Fibroblast of peridontal ligament (primary cell): Measurements from ENCODE around the gene TRIM21.
"Not testable (repeated sequence)": the region's sequence is repeated elsewhere in the genome, so short reads cannot be mapped to it uniquely, and the experiment has no call there.

ENCODE experiments used
- DNase-seq: peaks from one replicate; pipeline ENCODE4 v3.0.0-alpha.2; 2010; ENCODE audit errors: extremely low read depth

The TRIM21 gene

DNA sequence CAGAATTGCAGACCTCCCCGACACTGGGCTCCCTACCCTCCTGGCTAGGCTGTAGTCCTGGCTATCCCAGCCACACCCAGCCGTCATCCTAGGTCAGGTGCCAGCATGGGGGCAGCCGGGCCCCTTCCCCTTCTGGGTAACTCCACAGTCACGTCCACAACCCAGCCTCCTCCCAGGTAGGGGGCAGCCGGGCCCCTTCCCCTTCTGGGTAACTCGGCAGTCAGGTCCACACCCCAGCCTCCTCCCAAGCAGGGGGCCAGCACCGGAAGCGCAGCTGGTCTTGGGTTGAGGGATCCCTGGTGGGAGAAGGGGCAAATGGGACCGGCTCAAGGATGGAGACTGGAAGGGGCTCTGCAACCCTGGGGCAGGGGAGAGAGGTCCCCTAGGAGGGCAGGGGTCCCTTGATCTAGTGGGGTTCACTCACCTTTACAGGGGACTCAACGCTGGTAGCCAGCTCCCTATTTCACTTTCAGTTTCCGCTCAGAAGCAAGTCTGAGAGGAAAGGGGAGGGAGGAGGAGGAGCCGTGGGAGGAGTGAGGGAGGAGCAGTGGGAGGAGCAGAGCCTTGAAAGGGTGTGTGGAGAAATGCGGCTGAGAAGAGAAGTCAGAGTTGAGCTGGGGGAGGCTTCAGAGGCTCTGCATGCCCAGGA lies at the start of gene TRIM21:
TRIM21 (minus strand) TSS at position 494 of the 649 bp plus-strand sequence. CDS start 3,293 bp downstream, outside the sequence.
- peak; percentile 79 for DNase-seq

DNA sequence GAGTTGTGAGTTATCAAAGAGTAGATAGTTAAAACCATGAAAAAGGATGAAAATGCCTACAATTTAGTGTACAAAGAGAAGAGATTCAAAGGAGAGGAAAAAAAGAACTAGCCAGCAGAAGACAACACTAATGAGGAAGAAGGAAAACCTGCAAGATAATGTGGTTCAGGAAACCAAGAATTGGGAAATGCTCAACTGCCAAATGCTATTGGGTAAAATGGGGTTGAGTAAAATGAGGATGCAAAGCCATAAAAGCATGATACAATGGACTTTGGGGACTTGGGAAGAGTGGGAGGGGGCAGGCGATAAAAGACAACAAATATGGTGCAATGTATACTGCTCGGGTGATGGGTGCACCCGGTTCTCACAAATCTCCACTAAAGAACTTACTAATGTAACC lies 48.0 kb upstream of the TRIM21 start:
- DNase-seq = no peak

DNA sequence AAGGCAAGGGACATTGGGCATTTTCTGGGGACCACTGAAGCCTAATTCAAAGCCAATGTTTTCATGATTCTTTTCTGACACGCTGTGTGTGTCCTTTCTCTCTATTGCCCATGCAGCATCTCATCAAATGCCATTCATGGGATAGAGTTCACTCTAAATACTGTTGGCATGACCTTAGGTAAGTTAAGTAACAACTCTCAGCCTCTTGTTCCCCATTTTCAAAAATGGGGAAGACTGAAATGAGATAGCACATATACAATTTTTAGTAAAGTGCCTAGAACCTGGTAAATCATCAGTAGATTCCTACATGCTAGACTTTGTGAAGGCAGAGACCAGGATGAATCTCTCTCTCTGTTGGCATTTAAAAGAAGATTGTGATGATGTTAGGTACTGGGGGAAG lies 42.9 kb upstream of the TRIM21 start:
- no peak for DNase-seq

DNA sequence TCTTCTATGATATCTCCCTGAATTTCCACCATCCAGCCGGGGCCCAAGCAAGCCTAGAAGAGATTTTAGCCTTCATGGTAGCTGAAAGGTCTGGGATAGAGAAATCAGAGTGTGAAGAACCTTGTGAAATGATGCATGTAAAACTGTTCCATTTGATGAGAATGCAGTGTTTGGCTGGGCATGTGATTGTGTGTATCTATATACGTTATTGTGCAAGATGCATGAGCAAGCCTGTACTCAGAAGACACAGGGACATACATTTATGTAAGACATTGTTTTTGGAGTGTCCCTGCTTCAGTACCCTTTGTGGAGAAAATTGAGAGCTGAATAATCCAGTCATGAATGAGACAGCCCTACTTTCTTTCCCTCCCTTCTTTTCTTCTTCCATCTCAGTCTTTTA lies 40.4 kb upstream of the TRIM21 start:
- DNase-seq = no peak

DNA sequence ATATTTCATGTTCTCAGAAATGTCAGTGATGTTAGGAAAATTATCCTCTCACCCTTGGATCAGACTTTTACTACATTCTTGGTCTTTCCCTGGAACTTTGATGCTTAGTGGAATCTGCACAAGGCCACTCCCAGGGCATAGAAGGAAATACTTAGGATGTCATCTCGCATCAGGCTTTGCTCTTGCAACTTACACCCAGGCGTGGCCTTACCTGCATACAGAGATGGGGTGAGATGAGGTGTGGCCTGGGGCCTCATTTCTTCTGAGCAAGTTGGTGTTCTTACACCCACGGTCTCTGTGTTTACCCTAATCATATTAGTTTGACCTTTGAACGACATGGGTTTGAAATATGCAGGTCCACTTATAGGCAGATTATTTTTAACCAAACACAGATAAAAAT lies 36.5 kb upstream of the TRIM21 start:
- no peak for DNase-seq

DNA sequence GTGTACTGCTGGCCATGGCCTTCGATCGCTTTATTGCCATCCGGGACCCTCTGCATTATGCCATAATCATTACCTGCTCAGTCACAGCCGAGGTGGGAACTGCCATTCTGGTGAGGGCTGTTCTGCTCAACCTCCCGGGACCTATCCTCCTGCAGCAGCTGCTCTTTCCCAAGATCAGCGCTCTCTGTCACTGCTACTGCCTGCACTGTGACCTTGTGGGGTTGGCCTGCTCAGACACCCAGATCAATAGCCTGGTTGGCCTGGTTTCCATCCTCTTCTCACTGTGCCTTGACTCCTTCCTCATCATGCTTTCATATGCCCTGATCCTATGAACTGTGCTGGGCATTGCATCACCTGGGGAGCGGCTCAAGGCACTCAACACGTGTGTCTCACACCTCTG lies 24.9 kb upstream of the TRIM21 start:
- no peak for DNase-seq

DNA sequence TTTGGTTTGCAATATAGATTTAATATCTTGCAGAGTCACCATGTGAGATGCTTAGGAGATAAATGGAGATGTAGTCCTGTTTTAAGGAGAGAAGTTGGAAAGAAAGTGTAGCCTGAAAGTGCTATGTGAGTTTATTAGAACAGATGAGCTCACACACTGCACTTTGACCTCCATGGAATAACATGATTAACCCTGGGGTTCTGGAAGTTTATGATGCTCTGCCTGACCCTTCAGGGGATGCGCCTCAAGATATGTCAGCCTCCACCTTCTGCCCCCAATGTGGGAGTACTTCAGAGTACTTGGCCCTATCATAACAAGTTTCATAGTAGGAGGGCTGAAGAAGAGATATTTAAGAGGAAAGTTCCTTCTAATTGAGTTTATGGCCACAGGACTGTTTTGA lies 23.3 kb upstream of the TRIM21 start:
- DNase-seq = no peak

DNA sequence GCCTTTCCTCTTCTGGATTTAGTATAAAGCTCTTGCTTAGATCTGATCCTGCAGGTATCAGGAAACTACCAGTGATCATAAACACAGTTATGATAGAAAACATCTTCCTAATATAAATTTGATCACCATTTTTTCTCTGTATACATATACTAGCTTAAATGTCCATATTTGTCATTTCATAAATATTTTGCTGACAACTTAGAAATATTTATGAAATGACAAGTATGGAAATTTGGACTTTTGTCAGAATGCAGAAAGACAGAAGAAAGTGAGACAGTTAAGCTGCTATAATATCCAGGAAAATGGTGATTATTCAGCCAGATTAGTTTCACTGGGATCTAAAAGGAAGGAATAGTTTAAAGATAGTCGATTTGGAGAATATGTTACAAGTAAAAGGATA lies 22.8 kb upstream of the TRIM21 start:
- DNase-seq = no peak

DNA sequence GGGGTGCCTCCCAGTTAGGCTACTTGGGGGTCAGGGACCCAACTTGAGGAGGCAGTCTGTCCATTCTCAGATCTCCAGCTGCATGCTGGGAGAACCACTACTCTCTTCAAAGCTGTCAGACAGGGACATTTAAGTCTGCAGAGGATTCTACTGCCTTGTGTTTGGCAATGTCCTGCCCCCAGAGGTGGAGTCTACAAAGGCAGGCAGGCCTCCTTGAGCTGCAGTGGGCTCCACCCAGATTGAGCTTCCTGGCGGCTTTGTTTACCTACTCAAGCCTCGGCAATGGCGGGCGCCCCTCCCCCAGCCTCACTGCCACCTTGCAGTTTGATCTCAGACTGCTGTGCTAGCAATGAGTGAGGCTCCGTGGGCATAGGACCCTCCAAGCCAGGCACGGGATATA lies 12.7 kb upstream of the TRIM21 start:
- DNase-seq = not testable (repeated sequence)

DNA sequence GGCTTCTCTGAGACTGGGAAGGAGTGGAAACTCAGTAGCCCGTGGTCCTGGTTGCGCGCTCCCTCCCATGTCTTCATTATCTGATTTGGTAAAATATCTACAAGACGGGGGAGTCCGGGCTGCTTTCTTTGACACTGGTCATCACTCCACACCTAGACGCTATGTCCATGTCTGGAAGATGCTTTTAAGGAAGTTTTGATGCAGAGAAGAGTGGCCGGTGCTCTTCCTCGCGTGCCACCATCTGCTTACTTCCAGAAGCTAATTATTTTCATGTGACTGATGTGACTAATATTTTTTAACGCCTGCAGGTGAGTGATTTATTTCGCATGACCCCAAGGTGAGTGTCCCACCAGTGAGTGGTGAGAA lies 339 bp upstream of the TRIM21 start:
- DNase-seq = no peak

DNA sequence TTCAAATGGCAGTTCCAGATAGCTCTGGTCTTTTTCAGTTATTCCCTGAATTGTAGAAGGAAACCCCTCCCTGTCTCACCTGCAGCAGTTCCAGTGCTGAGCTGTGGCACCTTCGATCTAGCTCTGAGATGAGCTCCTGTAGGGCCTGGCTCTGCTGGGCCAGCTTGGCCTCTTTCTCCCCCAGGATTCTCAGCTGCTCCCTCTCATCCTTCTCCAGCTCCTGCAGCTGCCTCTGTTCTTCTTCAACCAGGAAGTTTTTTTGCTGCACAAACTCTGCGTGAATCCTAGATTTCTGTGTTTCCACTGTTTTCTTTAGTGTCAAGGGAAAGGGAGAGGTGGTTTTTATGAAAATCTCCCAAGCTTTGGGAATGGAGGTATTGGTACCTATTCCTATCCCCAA lies 5.3 kb downstream of the TRIM21 start:
- no peak for DNase-seq

DNA sequence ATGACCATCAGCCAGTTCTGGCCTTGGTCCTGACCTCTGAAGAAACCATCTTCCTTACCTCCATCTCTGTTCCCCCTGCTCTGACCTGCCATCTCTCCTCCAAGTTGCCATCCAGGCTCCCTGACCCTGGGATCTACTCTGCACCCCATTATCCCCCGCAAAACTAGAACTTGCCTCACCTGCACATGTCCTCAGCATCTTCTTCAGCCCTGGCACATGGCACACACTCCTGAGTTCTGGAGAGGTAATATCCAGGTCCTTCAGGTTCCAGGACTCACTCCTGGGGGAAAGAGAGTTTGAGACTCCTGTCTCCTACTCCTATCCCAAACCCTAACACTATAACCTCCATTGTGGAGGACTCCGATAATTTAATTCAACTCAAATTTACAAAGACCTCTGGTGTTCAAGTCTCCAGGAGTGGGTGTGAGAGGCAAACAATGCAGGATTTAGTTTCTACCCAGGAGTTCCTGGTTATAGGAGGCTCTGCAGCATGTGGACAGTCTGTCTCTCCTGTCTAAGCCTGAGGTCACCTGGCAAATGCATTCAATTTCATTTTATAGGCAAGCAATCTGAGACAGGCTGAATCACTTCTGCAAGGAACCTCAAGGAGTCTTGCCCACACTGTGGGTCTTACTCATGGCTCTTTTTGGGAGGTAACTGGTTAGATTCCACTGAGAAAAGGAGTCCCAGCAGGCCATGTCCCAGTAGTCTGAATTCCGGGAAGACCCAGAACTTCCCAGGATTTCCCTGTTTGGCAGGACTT lies 7.3 kb downstream of the TRIM21 start:
- DNase-seq = no peak

DNA sequence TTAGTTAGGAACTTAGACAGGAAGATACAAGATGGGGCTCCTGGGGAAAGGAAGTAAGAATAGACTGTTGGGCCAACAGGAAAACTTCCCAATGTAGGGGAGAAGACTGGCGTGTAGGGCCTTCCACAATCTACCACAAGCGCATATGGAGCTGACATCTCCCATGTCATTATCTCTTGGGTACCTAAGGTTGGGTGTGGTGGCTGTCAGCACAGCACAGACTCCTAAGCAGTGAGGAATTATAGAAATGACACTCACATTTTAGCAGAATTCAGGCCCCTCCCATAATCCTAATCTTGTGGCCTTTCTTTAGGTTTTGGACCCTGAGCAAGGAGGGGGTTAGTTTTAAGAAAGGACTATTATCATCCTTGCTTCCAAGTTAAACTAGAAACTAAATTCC lies 11.6 kb downstream of the TRIM21 start:
- DNase-seq = no peak

DNA sequence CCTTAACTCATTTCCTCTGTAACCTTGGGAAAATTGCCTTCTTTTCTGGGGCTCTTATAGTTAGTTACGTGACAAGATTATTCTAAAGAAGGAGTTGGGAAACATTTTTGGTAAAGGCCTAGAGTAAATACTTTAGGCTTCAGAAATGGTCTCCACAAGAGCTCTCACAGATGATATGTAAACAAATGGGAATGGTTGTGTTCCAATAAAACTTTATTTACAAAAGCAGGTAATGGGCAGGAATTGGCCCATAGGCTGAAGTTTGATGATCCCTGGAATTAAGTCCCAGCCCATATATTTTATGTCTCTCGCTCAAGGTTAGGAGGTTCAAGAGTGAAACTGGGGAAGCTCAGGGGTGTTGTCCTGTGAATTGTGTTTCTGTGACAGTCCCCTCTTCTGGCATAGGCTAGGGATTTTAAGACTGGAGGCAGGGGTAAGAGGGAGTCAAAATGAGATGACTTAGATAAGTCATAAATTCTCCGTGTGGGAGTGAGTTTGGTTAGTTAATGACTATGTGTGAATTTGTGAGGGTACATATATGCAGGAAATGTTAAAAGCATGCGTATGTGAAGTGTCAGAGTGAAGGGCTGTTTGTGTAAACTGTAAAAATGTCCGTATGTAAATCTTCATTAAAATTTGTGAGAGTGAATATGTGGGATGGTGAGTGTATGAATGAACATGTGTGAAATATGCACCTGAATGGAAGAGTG lies 17.9 kb downstream of the TRIM21 start:
- no peak for DNase-seq

DNA sequence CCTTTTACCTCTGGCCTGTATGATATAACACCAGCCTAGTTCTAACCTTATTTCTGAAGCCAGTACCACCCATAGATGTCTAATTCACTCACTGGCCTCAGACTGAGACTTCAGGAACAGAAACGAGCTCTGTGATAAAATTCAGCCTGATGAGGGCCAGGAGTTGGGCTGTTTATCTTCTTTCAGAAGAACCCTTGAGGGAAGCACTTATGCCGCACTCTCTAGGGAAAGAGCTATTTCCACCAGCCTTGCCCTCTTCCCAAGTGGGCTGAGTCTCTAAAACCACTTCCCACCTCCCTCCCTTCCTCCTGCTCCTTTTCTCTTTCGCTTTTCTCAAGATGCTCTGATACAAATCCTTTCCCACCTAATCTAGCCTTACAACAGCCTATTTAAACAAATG lies 23.3 kb downstream of the TRIM21 start:
- DNase-seq = no peak

DNA sequence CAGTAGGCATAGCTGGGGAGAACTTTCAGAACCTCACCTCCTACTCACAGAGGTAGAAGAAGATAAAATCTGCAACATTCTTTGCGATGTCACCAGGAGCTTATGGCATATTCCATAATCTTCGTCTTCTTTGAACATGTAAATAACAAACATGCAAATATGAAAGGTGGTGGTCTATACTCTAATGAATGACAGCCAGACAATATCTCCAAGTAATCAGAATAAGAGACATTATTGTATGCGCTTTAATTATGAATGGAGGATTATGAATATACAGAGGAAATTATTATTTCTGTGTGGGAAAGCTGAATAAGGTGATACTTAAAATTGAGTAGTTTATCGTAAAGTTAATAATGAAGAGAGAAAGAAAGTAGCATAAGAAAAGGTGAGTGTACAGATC lies 25.2 kb downstream of the TRIM21 start, which contains the start of gene OR52B4:
OR52B4 (minus strand) TSS at position 101 of the 400 bp plus-strand sequence; CDS start at position 10, 91 bp downstream.
- no peak for DNase-seq

DNA sequence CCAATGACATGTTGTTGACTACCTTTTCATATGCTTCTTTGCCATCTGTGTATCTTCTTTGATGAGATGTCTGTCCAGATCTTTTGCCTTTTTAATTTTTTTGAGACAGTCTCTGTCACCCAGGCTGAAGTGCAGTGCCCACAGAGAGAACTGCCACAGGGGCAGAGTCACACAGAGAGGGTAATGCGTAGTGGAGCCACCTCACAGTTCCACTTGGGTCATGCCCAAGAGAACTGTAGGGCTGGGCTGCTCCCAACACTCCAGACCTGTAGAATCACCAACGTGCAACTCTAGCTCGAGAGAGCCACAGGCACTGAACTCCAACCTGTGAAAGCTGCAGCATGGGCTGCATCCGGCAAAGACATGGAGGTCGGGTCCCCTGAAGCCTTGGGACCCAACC lies 45.4 kb downstream of the TRIM21 start:
- DNase-seq = not testable (repeated sequence)

DNA sequence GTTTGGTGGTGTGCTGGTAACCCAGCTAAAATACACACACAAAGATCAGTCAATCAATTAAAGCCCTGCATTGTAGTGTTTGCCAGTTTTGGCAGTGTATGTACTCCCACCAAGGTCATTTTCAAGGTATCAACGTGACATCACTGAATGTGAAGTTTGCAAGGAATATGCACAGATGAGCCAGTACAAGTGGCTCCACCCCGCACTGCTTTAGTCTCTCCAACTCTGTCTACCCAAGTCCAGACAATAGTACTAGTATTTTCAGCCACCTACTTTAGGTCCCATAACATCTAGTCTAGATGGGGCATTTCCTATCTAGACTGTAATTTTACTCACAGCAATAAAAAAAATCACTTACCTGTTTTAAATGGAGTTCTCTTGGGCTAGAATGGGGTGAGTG lies 48.1 kb downstream of the TRIM21 start:
- not testable (repeated sequence) for DNase-seq
